Eye (tissue), 1 donor: ENCODE data around the gene SULT4A1.

Source experiments
- DNase-seq: peaks from one replicate; pipeline ENCODE4 v3.0.0-alpha.2; 2015

SULT4A1 gene

GRCh38 chr22:43827003-43827735 lies 35.1 kb downstream of the SULT4A1 start:
- DNase-seq: no peak

DNA sequence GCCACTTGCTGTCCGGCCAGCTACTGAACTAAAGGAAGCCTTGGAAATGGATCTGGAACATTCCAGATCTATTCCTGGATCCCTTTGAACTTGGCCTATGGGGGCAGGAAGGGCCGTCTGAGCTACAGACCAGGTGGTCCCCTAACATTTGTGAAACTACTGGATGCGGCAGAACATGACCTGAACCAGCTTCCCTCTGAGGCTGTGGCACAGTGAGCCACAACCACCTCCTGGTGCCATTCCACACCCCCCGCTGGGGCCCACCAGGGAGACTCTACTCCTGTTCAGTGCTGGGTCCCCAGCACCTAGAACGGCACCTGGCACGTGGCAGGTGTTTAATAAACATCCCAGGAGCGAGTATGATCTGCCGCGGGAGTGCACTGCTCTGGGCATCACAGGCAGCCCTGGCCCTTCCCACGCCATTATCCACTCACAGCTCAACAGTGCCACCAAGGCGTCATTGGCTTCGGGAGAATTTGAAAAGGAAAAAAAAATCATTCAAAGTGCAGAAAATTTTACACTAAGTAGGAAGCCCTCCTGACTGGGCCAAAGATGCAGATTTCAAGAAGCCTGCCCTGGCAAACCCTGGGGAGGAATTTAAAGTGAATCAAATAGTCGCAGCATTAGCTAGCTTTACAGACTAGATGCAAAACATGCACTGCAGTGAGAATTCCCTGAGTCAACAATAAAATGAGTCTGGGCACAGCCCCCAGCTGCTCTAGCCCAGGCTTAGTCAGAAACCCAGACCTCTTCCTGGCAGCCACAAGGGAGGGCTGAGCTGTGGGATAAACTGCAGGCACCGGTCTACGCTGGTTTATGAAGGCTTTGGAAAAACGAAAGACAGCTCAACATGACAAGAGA lies 35.9 kb downstream of the SULT4A1 start:
- peak; percentile 67 for DNase-seq

DNA sequence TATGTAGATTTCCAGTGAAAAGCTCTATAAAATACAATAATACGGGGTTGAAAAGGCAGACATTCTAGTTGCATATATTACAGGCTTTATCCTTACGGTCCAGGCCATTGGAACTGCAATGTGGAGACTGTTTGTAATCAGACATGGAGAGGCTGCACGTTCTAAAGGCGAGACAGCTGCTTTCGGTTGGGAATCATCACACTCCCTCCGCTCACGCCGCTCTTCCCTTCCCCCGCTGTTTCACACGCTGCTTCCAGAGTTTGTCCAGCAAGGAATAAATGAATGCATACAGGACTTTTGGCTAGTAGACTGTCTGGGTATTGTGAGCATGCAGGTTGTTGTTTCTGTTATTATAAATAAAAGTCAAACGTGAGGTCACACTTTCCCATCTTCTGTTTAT lies 36.7 kb downstream of the SULT4A1 start:
- no peak for DNase-seq

DNA sequence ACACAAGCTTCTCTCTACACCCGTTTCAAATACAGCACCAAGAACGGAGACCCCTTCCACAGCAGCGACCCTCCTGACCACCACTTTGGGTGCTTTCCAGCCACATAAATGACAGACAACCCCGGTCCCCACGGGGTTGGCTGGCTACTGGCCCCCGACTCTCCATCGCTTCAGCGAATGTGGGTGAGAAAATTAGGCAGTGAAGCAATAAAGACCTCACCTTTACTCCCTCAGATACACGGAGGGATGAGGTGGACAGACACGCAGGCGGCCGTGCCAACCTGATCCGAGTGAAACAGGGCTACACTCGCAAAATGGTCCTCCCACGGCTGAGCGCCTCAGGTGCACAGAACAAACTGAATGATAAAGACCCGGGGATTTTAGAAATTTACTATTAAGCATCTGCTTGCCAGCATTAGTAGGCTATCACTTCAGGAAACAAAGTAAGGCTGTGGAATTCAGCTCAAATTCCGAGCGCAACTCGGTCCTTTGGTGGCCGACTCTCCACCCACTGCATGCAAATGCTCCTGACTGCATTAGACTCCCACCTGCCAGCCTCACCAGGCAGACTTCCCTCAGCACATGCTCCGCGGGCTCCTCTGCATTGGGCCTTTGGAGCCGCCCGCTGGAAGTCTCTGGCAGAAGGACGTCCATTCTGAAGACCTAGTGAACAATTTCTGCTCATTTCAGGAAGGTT lies 37.4 kb downstream of the SULT4A1 start:
- DNase-seq: no peak

GRCh38 chr22:43823911-43824665 lies 38.2 kb downstream of the SULT4A1 start:
- no peak for DNase-seq

- DNase-seq: no peak
These were observed 38.9 kb downstream of the SULT4A1 start for GRCh38 chr22:43823353-43823908.

DNA sequence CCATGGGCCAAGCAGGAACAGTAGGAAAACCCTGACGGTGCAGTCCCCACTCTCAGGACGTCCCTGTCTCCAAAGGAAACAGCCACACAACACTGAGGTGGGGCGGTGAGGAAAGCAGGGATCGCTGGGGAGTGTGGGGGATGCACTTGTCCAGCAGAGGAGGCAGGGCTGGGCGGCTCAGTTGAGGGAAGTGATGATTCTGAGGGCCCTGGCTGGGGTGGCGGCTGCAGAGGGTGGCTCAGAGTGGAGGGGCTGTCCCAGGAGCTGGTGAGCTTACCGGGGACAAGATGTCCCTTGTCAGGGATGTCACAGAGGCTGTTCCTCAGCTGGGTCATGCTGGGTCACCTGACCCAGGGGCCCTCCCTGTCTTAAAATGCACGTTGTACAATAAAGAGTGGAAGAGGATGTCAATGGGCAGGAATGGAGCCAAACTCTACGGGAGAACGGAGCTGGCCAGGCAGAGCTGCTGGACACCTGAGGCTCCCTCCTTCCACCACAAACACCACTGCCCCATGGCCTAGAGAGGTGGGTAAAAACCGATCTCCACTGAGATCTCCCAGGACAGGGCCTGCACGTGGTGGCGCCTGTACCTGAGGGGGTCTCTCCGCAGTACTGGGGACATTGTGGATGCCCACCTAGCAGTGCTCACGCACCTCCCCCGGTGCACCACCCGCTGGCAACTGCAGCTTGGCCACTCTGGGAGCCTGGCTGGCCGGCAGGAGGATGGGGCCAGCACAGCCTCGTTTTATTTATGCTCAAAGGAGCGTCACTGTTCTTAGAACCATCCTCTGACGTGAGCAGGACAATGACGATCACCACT lies 40.5 kb downstream of the SULT4A1 start:
- DNase-seq: no peak

DNA sequence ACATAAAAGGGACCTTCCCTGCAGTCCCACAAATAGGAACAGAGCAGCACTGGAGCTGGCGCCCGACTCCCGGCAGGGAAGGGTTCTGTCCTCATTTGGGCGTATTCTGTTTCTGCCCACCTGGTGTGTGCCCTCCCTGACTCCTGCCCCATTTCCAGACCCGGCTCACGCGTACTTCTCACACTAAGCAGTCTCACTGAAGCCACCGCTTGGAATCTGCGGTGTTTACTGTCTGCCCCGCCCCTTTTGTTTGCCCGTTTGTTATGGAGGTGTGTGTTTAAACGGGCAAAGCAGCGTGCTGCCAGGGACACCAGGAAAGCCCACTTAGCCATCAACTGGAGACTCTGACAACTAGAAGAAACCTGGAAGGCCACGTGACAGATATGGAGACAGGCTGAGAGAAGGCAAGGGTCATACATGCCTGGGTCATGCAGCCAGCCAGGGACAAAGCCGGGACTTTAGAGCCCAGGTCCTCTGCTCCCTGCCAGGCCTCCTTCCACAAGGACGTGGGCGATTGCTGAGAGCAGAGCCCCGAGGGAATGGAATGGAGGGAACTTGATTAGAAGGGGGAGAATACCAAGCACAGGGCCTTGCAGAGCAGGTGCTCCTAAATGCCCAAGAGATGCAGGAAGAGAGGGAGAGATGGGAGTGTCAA lies 41.5 kb downstream of the SULT4A1 start:
- DNase-seq: no peak

GRCh38 chr22:43819931-43820640 lies 42.2 kb downstream of the SULT4A1 start:
- no peak for DNase-seq

- no peak for DNase-seq
These were observed 42.8 kb downstream of the SULT4A1 start for GRCh38 chr22:43819421-43819921.

DNA sequence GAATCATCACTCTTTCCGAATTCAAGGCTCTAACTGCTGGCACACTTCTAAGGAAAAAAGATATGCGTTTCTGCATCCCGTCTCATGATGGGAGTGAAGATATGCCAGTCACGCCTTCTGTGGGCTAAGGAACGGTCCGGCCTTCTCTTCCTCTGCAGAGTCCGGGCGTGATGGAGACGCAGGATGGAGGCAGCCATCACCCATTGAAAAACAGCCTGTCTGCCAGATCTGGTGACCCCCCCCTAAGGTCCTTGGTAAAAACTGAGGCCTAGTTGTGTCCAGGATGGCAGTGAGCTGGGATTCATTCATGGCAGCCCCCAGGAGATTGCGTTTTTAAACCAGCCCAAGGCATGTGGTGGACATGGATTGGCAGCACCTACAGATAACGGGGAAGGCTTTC lies 43.3 kb downstream of the SULT4A1 start:
- DNase-seq: no peak

- no peak for DNase-seq
These were observed 44.9 kb downstream of the SULT4A1 start for GRCh38 chr22:43817402-43817801.

- no peak for DNase-seq
These were observed 48.0 kb downstream of the SULT4A1 start for GRCh38 chr22:43814264-43814663.

DNA sequence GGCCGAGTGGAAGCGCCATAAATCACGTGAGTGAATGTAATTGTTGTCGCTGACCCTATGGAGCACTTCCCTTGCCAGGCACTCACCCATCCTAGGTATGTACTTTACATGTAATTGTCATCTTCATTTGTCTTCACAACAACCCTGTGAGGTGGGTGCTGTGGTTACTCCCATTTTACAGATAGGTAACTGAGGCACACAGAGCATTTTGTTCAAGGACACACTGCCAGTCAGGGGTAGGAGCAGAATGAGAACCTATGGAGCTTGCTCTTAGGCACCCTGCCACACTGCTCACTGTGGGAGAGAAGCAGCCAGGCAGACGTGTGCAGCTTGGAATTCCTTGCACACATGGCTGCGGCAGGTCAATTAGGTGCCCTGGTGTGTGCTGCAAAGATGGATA lies 49.4 kb downstream of the SULT4A1 start:
- no peak for DNase-seq

DNA sequence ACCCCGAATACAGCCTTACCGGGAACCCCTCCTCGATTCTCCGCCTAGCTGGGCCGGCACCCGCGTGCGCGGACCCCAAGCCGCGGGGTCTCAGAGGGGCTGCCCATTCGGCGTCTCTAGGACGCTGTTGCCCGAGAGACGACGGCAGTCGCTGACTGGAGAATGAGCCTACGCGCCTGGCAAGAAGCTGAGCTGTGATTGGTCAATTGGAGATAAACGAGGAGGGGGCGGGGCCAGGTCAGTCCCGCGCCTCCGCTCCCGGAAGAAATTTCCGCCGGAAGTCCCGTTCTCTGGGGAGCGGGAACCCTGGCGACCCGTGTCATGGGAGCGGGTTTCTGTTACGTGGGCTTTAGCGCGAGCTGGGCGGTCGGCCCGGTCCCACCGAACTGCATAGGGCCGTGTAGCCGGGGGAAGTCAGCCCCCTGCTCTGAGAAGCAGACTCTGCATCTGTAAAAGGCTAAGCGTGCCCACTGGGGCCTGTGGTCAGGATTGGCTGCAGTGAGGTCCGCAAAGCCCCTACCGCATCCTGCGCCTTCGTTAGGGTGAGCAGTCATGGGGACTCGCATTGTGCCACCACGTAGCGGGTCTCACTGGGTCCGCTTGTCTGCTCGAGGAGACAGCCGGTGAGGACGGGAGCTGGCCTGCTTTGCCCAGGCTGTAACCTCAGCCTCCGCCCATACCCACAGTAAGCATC lies 50.0 kb downstream of the SULT4A1 start, which contains the start of gene EFCAB6:
EFCAB6 (minus strand) TSS at position 157 of the 694 bp plus-strand sequence. CDS start 29,987 bp downstream, outside the sequence.
- peak; percentile 99 for DNase-seq

- DNase-seq: peak; percentile 64
These were observed 50.5 kb downstream of the SULT4A1 start for GRCh38 chr22:43811777-43812148.

DNA sequence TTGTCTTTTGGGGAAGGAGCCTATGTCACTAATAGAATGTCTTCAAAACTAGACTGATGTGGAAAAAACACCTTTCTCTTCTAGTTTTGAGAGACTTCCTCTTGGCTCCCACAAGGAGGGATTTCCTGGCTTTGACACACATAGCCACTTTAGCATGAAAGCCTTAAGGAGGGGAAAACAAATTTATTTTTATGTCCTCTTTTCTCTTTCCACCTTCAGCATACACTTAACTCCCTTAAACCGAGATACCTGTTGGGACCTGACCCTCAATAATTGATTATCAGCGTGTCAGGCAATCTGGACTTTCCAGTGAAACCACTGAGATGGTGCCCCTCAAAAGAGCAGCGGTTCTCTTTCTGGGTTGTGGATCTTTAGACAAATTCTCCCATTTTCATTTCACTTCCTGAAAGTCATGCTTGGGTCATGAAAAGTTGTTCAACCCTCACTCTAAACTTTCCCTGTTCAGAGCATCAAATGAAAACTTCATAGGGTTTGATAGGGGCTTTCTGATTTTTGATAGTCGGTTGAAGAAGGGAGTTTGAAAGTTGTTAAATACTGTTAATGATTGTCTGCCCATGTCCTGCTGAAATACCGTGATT lies 59.3 kb downstream of the SULT4A1 start:
- no peak for DNase-seq

DNA sequence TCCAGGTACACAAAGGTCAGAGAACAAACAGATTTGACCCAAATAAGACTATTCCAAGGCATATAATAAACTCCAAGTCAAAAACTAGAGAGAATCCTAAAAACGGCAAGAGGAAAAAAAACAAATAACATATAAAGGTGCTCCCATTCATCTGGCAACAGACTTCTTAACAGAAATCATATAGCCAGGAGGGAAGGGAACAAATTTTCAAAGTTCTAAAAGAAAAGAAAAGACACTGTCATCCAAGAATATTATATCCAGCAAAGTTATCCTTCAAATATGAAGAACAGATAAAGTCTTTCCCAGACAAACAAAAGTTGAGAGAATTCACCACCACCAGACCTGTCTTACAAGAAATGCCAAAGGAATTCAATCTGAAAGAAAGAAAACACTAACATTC lies 61.3 kb downstream of the SULT4A1 start:
- DNase-seq: no peak

DNA sequence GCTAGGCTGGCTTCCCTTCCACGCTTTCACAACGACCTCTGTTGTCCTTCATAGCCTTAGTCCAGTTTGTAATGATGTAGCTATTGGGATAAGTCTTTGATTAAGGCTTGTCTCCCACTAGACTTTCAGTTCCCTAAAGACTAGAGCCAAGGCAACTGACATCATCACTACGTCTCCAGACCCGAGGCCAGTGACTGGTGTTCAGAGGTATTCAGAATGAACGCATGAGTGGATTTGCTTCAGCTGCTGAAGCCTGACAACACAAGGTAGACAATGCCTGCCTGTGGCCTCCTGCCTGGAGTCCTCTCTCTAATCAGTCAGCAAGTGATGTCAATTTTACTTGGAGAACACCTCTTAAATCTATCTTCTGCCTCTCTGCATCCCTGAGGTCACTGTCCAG lies 63.8 kb downstream of the SULT4A1 start:
- DNase-seq: no peak
